HepG2 (cell line): ENCODE results near the gene NWD2. TPM values are rescaled to one million over a fixed set of nuclear protein-coding genes. Genes with fewer than 3 reads are reported as not detected.

Experiments
- ATAC-seq: fragments of 200-7000 bp; cut with Tn5 transposase; 3 replicates; pipeline ENCODE4 v1.9.1; 2020; ENCODE audit warnings: mild to moderate bottlenecking, moderate library complexity
- BruUV-seq: library from RNA; stranded (reverse); fragments of 400-500 nt; replicated peaks from 2 replicates; lab custom pipeline; 2021; lab: Mats Ljungman, UMichigan
- CTCF ChIA-PET: fragments of 300-600 bp; formaldehyde crosslinking; extraction: SDS; loops from one replicate; lab custom pipeline; 2021; ENCODE audit warnings: low total read pairs, inconsistent platforms, low intra/inter-chr PET ratio; lab: Yijun Ruan, JAX
- POLR2A ChIA-PET: fragments of 350-600 bp; sonication (Branson Sonifier 250); formaldehyde crosslinking; loops from one replicate; lab custom pipeline; 2020; ENCODE audit warnings: antibody characterized with exemption, inconsistent platforms; lab: Yijun Ruan, JAX
- DNase-seq: peaks from one replicate; pipeline ENCODE4 v3.0.0-alpha.2; 2015; ENCODE audit warnings: low spot score
- FAIRE-seq: peaks from 3 replicates; lab custom pipeline; 2011; peaks lifted over from hg19 to GRCh38; lab: Jason Lieb, UNC
- H2AFZ ChIP-seq: one replicate; pipeline ENCODE4 v1.6.1; 2011; ENCODE audit warnings: low read length, inconsistent platforms
- H3K27ac ChIP-seq: fragments of 300-600 bp; 3 replicates; pipeline ENCODE4 v1.8.0; 2011; ENCODE audit warnings: mixed run types, mild to moderate bottlenecking, mixed read lengths, low read length, inconsistent platforms; ENCODE audit not compliant: insufficient read depth; ENCODE audit errors: extremely low read length
- H3K27me3 ChIP-seq, 2 experiments: fragments of 200-600 bp in 1 of 2; 2 replicates in 1 of 2; 3 replicates in 1 of 2; pipeline versions ENCODE4 v1.6.0 to v1.8.0; 2011; ENCODE audit warnings: low read length in 2 of 2, mild to moderate bottlenecking in 2 of 2, moderate library complexity in 2 of 2, inconsistent platforms in 1 of 2; ENCODE audit not compliant: insufficient read depth in 2 of 2, control insufficient read depth in 1 of 2
- H3K36me3 ChIP-seq, 2 experiments: fragments of 200-600 bp in 1 of 2; replicated peaks in 1 of 2; 2 replicates in 1 of 2; 3 replicates in 1 of 2; pipeline versions ENCODE4 v1.5.1 to v1.8.0; 2011; ENCODE audit warnings: low read length in 2 of 2, inconsistent platforms in 1 of 2; ENCODE audit not compliant: insufficient read depth in 2 of 2, control insufficient read depth in 1 of 2
- H3K4me1 ChIP-seq: 2 replicates; pipeline ENCODE4 v1.5.1; 2012; ENCODE audit warnings: low read length, inconsistent platforms; ENCODE audit not compliant: insufficient read depth
- H3K4me2 ChIP-seq: 2 replicates; pipeline ENCODE4 v1.6.0; 2011; ENCODE audit warnings: low read depth, low read length, inconsistent platforms
- H3K4me3 ChIP-seq, 3 experiments: fragments of 200-600 bp in 1 of 3; sonication (generic), shearing (Covaris generic) in 1 of 3; replicated peaks in 1 of 3; 2 replicates each; pipeline ENCODE4 v1.5.1; 2011 to 2016; ENCODE audit warnings: low read length in 3 of 3, inconsistent platforms in 2 of 3, low read depth in 2 of 3, mild to moderate bottlenecking in 2 of 3, control low read depth in 1 of 3, mixed read lengths in 1 of 3; ENCODE audit not compliant: insufficient read depth in 1 of 3
- H3K79me2 ChIP-seq: one replicate; pipeline ENCODE4 v1.6.1; 2011; ENCODE audit warnings: low read length, inconsistent platforms; ENCODE audit not compliant: insufficient read depth
- H3K9ac ChIP-seq: 2 replicates; pipeline ENCODE4 v1.6.0; 2011; ENCODE audit warnings: mild to moderate bottlenecking, low read depth, low read length, inconsistent platforms; ENCODE audit not compliant: insufficient read depth
- H3K9me3 ChIP-seq: 2 replicates; pipeline ENCODE4 v1.5.1; 2012; ENCODE audit warnings: mild to moderate bottlenecking, low read length
- H4K20me1 ChIP-seq: 2 replicates; pipeline ENCODE4 v1.6.0; 2011; ENCODE audit warnings: inconsistent platforms, mild to moderate bottlenecking, low read length, moderate library complexity; ENCODE audit not compliant: insufficient read depth
- CENPX ChIP-seq: sonication (generic); formaldehyde crosslinking; IDR thresholded peaks from 2 replicates; pipeline ENCODE4 v1.9.0; 2021; ENCODE audit warnings: mild to moderate bottlenecking, missing genetic modification reagents, moderate library complexity
- CERS6 ChIP-seq: sonication (generic); formaldehyde crosslinking; IDR thresholded peaks from 2 replicates; pipeline ENCODE4 v1.5.0; 2020; ENCODE audit warnings: missing genetic modification reagents
- HNRNPUL1 ChIP-seq: fragments of 200-400 bp; formaldehyde crosslinking; IDR thresholded peaks from 2 replicates; pipeline ENCODE4 v1.6.1; 2017; ENCODE audit warnings: low read depth, mild to moderate bottlenecking, low read length, moderate library complexity
- MBD4 ChIP-seq: IDR thresholded peaks from 2 replicates; pipeline ENCODE4 v1.6.1; 2012; ENCODE audit warnings: low read length, inconsistent platforms, borderline replicate concordance
- MTF1 ChIP-seq: sonication (generic); formaldehyde crosslinking; IDR thresholded peaks from 2 replicates; pipeline ENCODE4 v1.5.0; 2020; ENCODE audit warnings: missing genetic modification reagents
- NCOA1 ChIP-seq: sonication (generic); formaldehyde crosslinking; IDR thresholded peaks from 2 replicates; pipeline ENCODE4 v1.9.0; 2021; ENCODE audit warnings: missing genetic modification reagents
- NCOA5 ChIP-seq: sonication (generic); formaldehyde crosslinking; IDR thresholded peaks from 2 replicates; pipeline ENCODE4 v1.4.0; 2020; ENCODE audit warnings: missing genetic modification reagents
- NFATC3 ChIP-seq: sonication (generic); formaldehyde crosslinking; IDR thresholded peaks from 2 replicates; pipeline ENCODE4 v1.5.1; 2020; ENCODE audit warnings: mild to moderate bottlenecking, missing genetic modification reagents
- RCOR2 ChIP-seq: IDR thresholded peaks from 2 replicates; pipeline ENCODE4 v1.6.1; 2016; ENCODE audit warnings: missing biosample characterization, missing genetic modification reagents
- THYN1 ChIP-seq: sonication (generic); formaldehyde crosslinking; IDR thresholded peaks from 2 replicates; pipeline ENCODE4 v1.8.1; 2023; ENCODE audit warnings: low read depth, mild to moderate bottlenecking, moderate library complexity, missing genetic modification reagents, borderline replicate concordance
- ZFP36L1 ChIP-seq: sonication (generic); formaldehyde crosslinking; IDR thresholded peaks from 2 replicates; pipeline ENCODE4 v1.8.0; 2022; ENCODE audit warnings: mild to moderate bottlenecking, missing genetic modification reagents, moderate library complexity
- ZKSCAN8 ChIP-seq: IDR thresholded peaks from 2 replicates; pipeline ENCODE4 v1.6.1; 2016; ENCODE audit warnings: borderline replicate concordance, missing genetic modification reagents, missing compliant biosample characterization
- ZNF333 ChIP-seq: sonication (generic); formaldehyde crosslinking; IDR thresholded peaks from 2 replicates; pipeline ENCODE4 v1.4.0; 2020; ENCODE audit warnings: mild to moderate bottlenecking, missing genetic modification reagents, borderline replicate concordance
- ZNF547 ChIP-seq: sonication (generic); formaldehyde crosslinking; IDR thresholded peaks from 2 replicates; pipeline ENCODE4 v1.5.1; 2020; ENCODE audit warnings: mild to moderate bottlenecking, missing genetic modification reagents
- ZNF580 ChIP-seq: IDR thresholded peaks from 2 replicates; pipeline ENCODE4 v1.6.1; 2016; ENCODE audit warnings: low read depth, borderline replicate concordance
- WGBS: methylation state at CpG from one replicate; pipeline ENCODE4 v1.1.6; 2017; ENCODE audit warnings: low lambda C conversion rate; 5-methylcytosine and 5-hydroxymethylcytosine counted together
- in situ Hi-C: cut with HindIII; loops from 2 replicates; pipeline ENCODE4 v1.10.0; 2017; ENCODE audit warnings: low pct_unique_long_range_greater_than_20kb; ENCODE audit not compliant: extremely low pct_ligation_motif_present
- intact Hi-C: fragments of 100-400 bp; cut with micrococcal nuclease; formaldehyde crosslinking; loops from one replicate; pipeline ENCODE4 v1.10.0; 2022; ENCODE audit not compliant: unreplicated experiment
- polyA plus RNA-seq, 8 experiments: library from polyadenylated mRNA; depleted of rRNA in 3 of 8; stranded (reverse) in 7 of 8; unstranded in 1 of 8; fragments of >200 nt; fragmentation: Illumina TruSeq in 4 of 8; extraction: Trizol in 4 of 8; gene quantifications; 2 replicates each; pipeline versions ENCODE4 v1.2.1 to v1.2.3, GENCODE V29; 2011 to 2016; ENCODE audit warnings: low read depth in 4 of 8, missing spikeins in 1 of 8, mixed read lengths in 1 of 8; ENCODE audit not compliant: insufficient read depth in 1 of 8
- total RNA-seq, 5 experiments: library from RNA; depleted of rRNA; stranded (reverse); fragments of >200 nt; fragmentation: Illumina TruSeq; extraction: Trizol; gene quantifications; 2 replicates each; pipeline ENCODE4 v1.2.3, GENCODE V29; 2016; ENCODE audit warnings: low read depth in 1 of 5

NWD2 gene
- total and polyA plus RNA-seq, 2 of the 13 experiments (the other 11 are each of a cell fraction or from before 2014, with no cell fraction given) = not detected

- no peak for TF ChIP-seq NCOA1 (CRISPR knock-in tag)
- TF ChIP-seq NFATC3 (CRISPR knock-in tag) = no peak
- TF ChIP-seq THYN1 (CRISPR knock-in tag) = no peak
Observed at GRCh38 chr4:37481547-37482122, 237.1 kb downstream of the NWD2 start (continued).

GRCh38 chr4:37482236-37482913, 237.8 kb downstream of the NWD2 start:
- ATAC-seq = no peak
- Histone ChIP-seq H2AFZ (no peak overlapping the region), H4K20me1 (no peaks in the 10 kb centered on the region), H3K9ac (no peak overlapping the region), H3K4me3 (no peak overlapping the region), H3K27ac (no peak overlapping the region), H3K4me2 (no peak overlapping the region), H3K79me2 (no peaks in the 10 kb centered on the region), H3K27me3 (no peaks in the 10 kb centered on the region), H3K9me3 (no peaks in the 10 kb centered on the region), H3K4me1 (no peaks in the 10 kb centered on the region), H3K36me3 (no peaks in the 10 kb centered on the region)
- TF ChIP-seq RCOR2 (CRISPR knock-in tag) = no peak
- no peak for TF ChIP-seq ZNF547 (CRISPR knock-in tag)
- no TSS peak for BruUV-seq
- ChIA-PET CTCF (no interaction called here), POLR2A (no interaction called here)
- DNase-seq = no peak
- FAIRE-seq = no peak
- in situ Hi-C loops = no loop called here
- 0% methylated on average over 1 of the region's 1 CpG for WGBS
- intact Hi-C loops = no loop called here

GRCh38 chr4:37483610-37484009, 239.1 kb downstream of the NWD2 start:
- no peak overlapping the region for H3K9ac ChIP-seq
- no peaks in the 10 kb centered on the region for H4K20me1 ChIP-seq
- no peaks in the 10 kb centered on the region for H3K36me3 ChIP-seq
- intact Hi-C loops = no loop called here
- DNase-seq = no peak
- WGBS = 0% methylated on average over 1 of the region's 1 CpG
- no peak overlapping the region for H3K27ac ChIP-seq
- no peaks in the 10 kb centered on the region for H3K9me3 ChIP-seq
- H3K27me3 ChIP-seq = no peaks in the 10 kb centered on the region
- H3K4me1 ChIP-seq = no peaks in the 10 kb centered on the region
- no peak overlapping the region for H3K4me2 ChIP-seq
- H2AFZ ChIP-seq = no peak overlapping the region
- FAIRE-seq = no peak
- POLR2A ChIA-PET = no interaction called here
- no peak for ATAC-seq
- no TSS peak for BruUV-seq
- H3K4me3 ChIP-seq = no peak overlapping the region
- in situ Hi-C loops = no loop called here
- CTCF ChIA-PET = no interaction called here
- no peaks in the 10 kb centered on the region for H3K79me2 ChIP-seq
- TF ChIP-seq ZKSCAN8 (CRISPR knock-in tag) (no peak), ZNF333 (CRISPR knock-in tag) (no peak), MBD4 (no peak), HNRNPUL1 (no peak), ZNF580 (CRISPR knock-in tag) (no peak), ZFP36L1 (no peak), MTF1 (CRISPR knock-in tag) (no peak), NCOA5 (CRISPR knock-in tag) (no peak), CERS6 (CRISPR knock-in tag) (no peak), CENPX (CRISPR knock-in tag) (no peak)
